KMS-11 (cell line): ENCODE data around the gene ADAMTS12.

ENCODE experiments used
- H2AFZ ChIP-seq: fragments of 200-600 bp; sonication (generic); 2 replicates; pipeline ENCODE4 v1.6.1; 2016; ENCODE audit warnings: antibody characterized with exemption, mixed run types, low read depth
- H3K27ac ChIP-seq: fragments of 200-600 bp; sonication (generic); 2 replicates; pipeline ENCODE4 v1.6.1; 2016; ENCODE audit warnings: mild to moderate bottlenecking, mixed run types
- H3K27me3 ChIP-seq: fragments of 200-600 bp; sonication (generic); 2 replicates; pipeline ENCODE4 v1.6.1; 2017; ENCODE audit warnings: mild to moderate bottlenecking, low read depth, mixed run types, moderate library complexity; ENCODE audit not compliant: insufficient read depth
- H3K36me3 ChIP-seq: fragments of 200-600 bp; sonication (generic); 2 replicates; pipeline ENCODE4 v1.6.1; 2017; ENCODE audit warnings: mild to moderate bottlenecking, mixed run types; ENCODE audit not compliant: insufficient read depth
- H3K4me1 ChIP-seq: fragments of 200-600 bp; sonication (generic); 2 replicates; pipeline ENCODE4 v1.6.1; 2016; ENCODE audit warnings: mild to moderate bottlenecking, low read depth, mixed run types; ENCODE audit not compliant: poor library complexity, severe bottlenecking
- H3K4me2 ChIP-seq: fragments of 200-600 bp; sonication (generic); 2 replicates; pipeline ENCODE4 v1.7.0; 2016; ENCODE audit warnings: mild to moderate bottlenecking, mixed run types
- H3K4me3 ChIP-seq: fragments of 200-600 bp; sonication (generic); IDR thresholded peaks from 2 replicates; pipeline ENCODE4 v1.6.1; 2017; ENCODE audit warnings: low read depth, low read length, mixed read lengths; ENCODE audit not compliant: insufficient read depth
- H3K79me2 ChIP-seq: fragments of 200-600 bp; sonication (generic); 2 replicates; pipeline ENCODE4 v1.6.1; 2016; ENCODE audit warnings: low read depth, mixed run types; ENCODE audit not compliant: insufficient read depth
- H3K9ac ChIP-seq: fragments of 200-600 bp; sonication (generic); 2 replicates; pipeline ENCODE4 v1.6.1; 2016; ENCODE audit warnings: mild to moderate bottlenecking, mixed run types
- H4K20me1 ChIP-seq: fragments of 200-600 bp; sonication (generic); 2 replicates; pipeline ENCODE4 v1.6.1; 2016; ENCODE audit warnings: mild to moderate bottlenecking, mixed run types; ENCODE audit not compliant: insufficient read depth
- TF ChIP-seq, protein P1 (sequence below): fragments of 200-600 bp; sonication (generic); conservative IDR thresholded peaks from 2 replicates; pipeline ENCODE4 v1.6.1; 2017; ENCODE audit warnings: low read depth, mild to moderate bottlenecking, antibody characterized with exemption, low read length, moderate library complexity, mixed read lengths

Gene ADAMTS12

DNA sequence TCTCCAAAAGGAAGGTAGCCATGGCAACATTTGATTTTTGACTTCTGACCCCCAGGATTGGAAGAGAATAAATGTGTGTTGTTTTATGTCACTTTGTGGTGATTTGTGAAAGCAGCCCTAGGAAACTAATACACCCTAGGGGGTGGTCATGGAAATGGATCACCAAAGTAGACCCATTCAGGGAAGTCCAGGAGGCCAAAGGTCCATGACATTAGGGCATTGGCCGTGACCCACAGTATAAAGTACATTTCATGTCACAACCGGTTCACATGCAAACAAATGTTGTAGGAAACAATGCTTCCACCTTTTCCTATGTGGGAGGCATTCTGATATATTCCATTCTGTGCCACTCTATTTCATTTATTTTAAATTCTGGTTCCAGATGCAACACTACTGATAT, 128.4 kb downstream of the ADAMTS12 start:
- H3K27ac ChIP-seq, result no peak overlapping the region
- no peaks in the 10 kb centered on the region for H3K27me3 ChIP-seq
- no peak overlapping the region for H3K9ac ChIP-seq
- no peaks in the 10 kb centered on the region for H3K4me1 ChIP-seq
- no peaks in the 10 kb centered on the region for H4K20me1 ChIP-seq
- H2AFZ ChIP-seq, result no peak overlapping the region
- H3K79me2 ChIP-seq, result no peaks in the 10 kb centered on the region
- H3K4me2 ChIP-seq, result no peak overlapping the region
- no peak overlapping the region for H3K4me3 ChIP-seq
- H3K36me3 ChIP-seq, result no peaks in the 10 kb centered on the region
- TF ChIP-seq, protein P1, sequence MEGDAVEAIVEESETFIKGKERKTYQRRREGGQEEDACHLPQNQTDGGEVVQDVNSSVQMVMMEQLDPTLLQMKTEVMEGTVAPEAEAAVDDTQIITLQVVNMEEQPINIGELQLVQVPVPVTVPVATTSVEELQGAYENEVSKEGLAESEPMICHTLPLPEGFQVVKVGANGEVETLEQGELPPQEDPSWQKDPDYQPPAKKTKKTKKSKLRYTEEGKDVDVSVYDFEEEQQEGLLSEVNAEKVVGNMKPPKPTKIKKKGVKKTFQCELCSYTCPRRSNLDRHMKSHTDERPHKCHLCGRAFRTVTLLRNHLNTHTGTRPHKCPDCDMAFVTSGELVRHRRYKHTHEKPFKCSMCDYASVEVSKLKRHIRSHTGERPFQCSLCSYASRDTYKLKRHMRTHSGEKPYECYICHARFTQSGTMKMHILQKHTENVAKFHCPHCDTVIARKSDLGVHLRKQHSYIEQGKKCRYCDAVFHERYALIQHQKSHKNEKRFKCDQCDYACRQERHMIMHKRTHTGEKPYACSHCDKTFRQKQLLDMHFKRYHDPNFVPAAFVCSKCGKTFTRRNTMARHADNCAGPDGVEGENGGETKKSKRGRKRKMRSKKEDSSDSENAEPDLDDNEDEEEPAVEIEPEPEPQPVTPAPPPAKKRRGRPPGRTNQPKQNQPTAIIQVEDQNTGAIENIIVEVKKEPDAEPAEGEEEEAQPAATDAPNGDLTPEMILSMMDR, result no peak

DNA sequence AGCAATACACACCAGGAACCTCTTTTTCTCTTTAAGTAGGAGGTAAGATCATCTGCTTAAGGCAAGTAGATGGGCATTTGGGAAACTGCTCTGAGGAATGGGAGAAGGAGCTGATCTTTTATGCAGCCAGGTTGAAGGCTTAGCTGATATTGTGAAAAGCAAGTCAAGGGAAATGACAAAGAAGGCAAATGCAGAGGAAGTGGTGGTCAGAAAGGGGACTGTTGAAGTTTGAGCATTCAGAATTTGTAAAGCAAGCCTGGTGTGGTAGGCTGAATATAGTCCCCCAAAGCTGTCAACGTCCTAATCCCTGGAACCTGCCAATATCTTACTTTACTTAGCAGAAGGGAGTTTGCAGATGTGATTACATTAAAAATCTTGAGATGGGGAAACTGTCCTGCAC, 128.9 kb downstream of the ADAMTS12 start:
- Histone ChIP-seq H3K4me1 (no peaks in the 10 kb centered on the region), H3K4me3 (no peak overlapping the region), H3K4me2 (no peak overlapping the region)

DNA sequence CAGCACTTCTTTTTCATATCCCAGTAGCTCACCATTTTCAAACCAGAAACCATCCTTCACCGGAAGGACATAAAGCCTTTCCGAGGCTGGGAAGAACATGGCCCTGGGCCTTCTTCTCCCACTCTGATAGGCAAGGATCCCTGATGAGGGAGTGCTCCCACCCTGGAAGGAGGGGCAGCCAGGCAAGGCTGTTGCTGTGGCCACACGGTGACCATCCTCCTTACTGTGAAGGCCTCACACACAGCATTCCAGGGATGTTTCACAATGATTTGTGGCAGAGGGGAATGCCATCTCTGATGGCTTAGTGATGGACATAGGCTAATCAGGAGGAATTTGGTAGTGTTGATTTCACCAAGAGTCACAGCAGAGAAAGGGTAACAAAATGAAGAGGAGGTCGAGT, 130.7 kb downstream of the ADAMTS12 start:
- H3K4me3 ChIP-seq, result no peak overlapping the region
- H3K79me2 ChIP-seq, result no peaks in the 10 kb centered on the region
- H3K27me3 ChIP-seq, result no peaks in the 10 kb centered on the region
- no peak overlapping the region for H3K9ac ChIP-seq
- H3K27ac ChIP-seq, result no peak overlapping the region
- no peak overlapping the region for H2AFZ ChIP-seq
- TF ChIP-seq, protein P1, result no peak
- no peaks in the 10 kb centered on the region for H4K20me1 ChIP-seq
- no peak overlapping the region for H3K4me2 ChIP-seq
- H3K4me1 ChIP-seq, result no peaks in the 10 kb centered on the region
- no peaks in the 10 kb centered on the region for H3K36me3 ChIP-seq

More for the DNA sequence above, 128.9 kb downstream of the ADAMTS12 start:
- Histone ChIP-seq H3K9ac (no peak overlapping the region), H4K20me1 (no peaks in the 10 kb centered on the region), H3K36me3 (no peaks in the 10 kb centered on the region), H3K27ac (no peak overlapping the region), H3K27me3 (no peaks in the 10 kb centered on the region), H3K79me2 (no peaks in the 10 kb centered on the region), H2AFZ (no peak overlapping the region)
- TF ChIP-seq, protein P1, result no peak

DNA sequence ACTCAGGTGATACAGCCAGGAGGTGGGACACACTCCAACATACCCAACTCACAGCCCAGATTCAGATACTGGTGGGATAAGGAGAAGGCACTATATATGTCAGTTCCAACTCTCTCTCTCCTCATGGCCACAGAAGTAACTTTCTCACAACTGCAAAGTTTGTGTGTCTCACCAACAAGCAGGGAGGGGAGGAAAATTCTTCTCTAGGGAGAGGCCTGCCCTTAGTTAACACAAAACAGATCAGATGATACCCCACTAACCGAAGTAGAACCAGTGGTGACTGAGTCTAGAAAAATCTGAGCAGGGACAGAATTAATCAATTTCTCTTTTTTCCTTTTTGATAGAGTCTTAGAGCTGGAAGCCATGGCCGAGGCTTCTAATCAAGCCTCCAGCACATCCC, 133.1 kb downstream of the ADAMTS12 start:
- Histone ChIP-seq H2AFZ (no peak overlapping the region), H3K4me3 (no peak overlapping the region), H3K79me2 (no peaks in the 10 kb centered on the region), H3K4me2 (no peak overlapping the region), H3K36me3 (no peaks in the 10 kb centered on the region), H3K9ac (no peak overlapping the region), H3K27me3 (no peaks in the 10 kb centered on the region), H4K20me1 (no peaks in the 10 kb centered on the region), H3K4me1 (no peaks in the 10 kb centered on the region), H3K27ac (no peak overlapping the region)
- TF ChIP-seq, protein P1, result no peak
